OCI-LY3 (cell line): ENCODE results near the gene FKBP4.

Source experiments
- H2AFZ ChIP-seq: fragments of 200-600, 300-600 bp; shearing (Covaris generic); 2 replicates; pipeline ENCODE4 v1.6.0; 2014; ENCODE audit warnings: antibody characterized with exemption, low read depth, low read length
- H3K27ac ChIP-seq: fragments of 200-600, 300-600 bp; sonication (generic); 2 replicates; pipeline ENCODE4 v1.5.1; 2014; ENCODE audit warnings: mild to moderate bottlenecking, low read length, moderate library complexity, mixed read lengths
- H3K27me3 ChIP-seq: fragments of 200-600, 300-600 bp; sonication (generic); 2 replicates; pipeline ENCODE4 v1.6.1; 2014; ENCODE audit warnings: low read depth, low read length, mixed read lengths
- H3K36me3 ChIP-seq: fragments of 200-600, 300-600 bp; sonication (generic); replicated peaks from 2 replicates; pipeline ENCODE3; 2014; ENCODE audit warnings: low read depth, low read length, mixed read lengths
- H3K4me1 ChIP-seq: fragments of 300-600, 200-600 bp; sonication (generic); 2 replicates; pipeline ENCODE4 v1.6.1; 2014; ENCODE audit warnings: low read length, mixed read lengths
- H3K4me2 ChIP-seq: fragments of 200-600, 300-600 bp; sonication (generic); 2 replicates; pipeline ENCODE4 v1.6.1; 2014; ENCODE audit warnings: low read length, mixed read lengths
- H3K4me3 ChIP-seq: fragments of 300-600, 200-600 bp; sonication (generic); 2 replicates; pipeline ENCODE4 v1.5.1; 2014; ENCODE audit warnings: antibody characterized with exemption, mild to moderate bottlenecking, low read length, moderate library complexity
- H3K79me2 ChIP-seq: fragments of 300-600, 200-600 bp; shearing (Covaris generic); 2 replicates; pipeline ENCODE4 v1.6.1; 2014; ENCODE audit warnings: mild to moderate bottlenecking, low read length, mixed read lengths
- H3K9ac ChIP-seq: fragments of 300-600, 200-600 bp; shearing (Covaris generic); 2 replicates; pipeline ENCODE4 v1.6.0; 2014; ENCODE audit warnings: mild to moderate bottlenecking, low read length, moderate library complexity
- H3K9me3 ChIP-seq: fragments of 200-600, 300-600 bp; shearing (Covaris generic); 2 replicates; pipeline ENCODE4 v1.6.1; 2014; ENCODE audit warnings: low read length, mixed read lengths; ENCODE audit not compliant: insufficient read depth
- H4K20me1 ChIP-seq: fragments of 200-600, 300-600 bp; sonication (generic); 2 replicates; pipeline ENCODE4 v1.6.1; 2016; ENCODE audit warnings: low read length, mixed read lengths; ENCODE audit not compliant: insufficient read depth
- CTCF ChIP-seq: fragments of 200-600, 300-600 bp; sonication (generic); IDR thresholded peaks from 2 replicates; pipeline ENCODE4 v1.5.1; 2014; ENCODE audit warnings: antibody characterized with exemption, low read length, low read depth
- EZH2phosphoT487 ChIP-seq: fragments of 200-600 bp; shearing (Covaris generic); IDR thresholded peaks from 2 replicates; pipeline ENCODE4 v1.6.1; 2018; ENCODE audit warnings: antibody characterized with exemption, mixed run types, low read depth

Gene FKBP4

GRCh38 chr12:2836574-2836973 is 41.8 kb downstream of the FKBP4 start:
- no peak overlapping the region for H3K9ac ChIP-seq
- no peaks in the 10 kb centered on the region for H3K4me1 ChIP-seq
- no peak overlapping the region for H3K4me3 ChIP-seq
- peaks cover 5% of the 10 kb centered on the region for H3K36me3 ChIP-seq
- H4K20me1 ChIP-seq: no peaks in the 10 kb centered on the region
- no peaks in the 10 kb centered on the region for H3K27me3 ChIP-seq
- no peak overlapping the region for H3K4me2 ChIP-seq
- no peak overlapping the region for H2AFZ ChIP-seq
- H3K27ac ChIP-seq: no peak overlapping the region
- no peak for TF ChIP-seq EZH2phosphoT487
- TF ChIP-seq CTCF: no peak
- H3K9me3 ChIP-seq: no peaks in the 10 kb centered on the region
- no peaks in the 10 kb centered on the region for H3K79me2 ChIP-seq

GRCh38 chr12:2841056-2841650 is 46.4 kb downstream of the FKBP4 start:
- Histone ChIP-seq H3K27ac (no peak overlapping the region), H3K9me3 (no peaks in the 10 kb centered on the region), H3K4me1 (no peaks in the 10 kb centered on the region), H3K4me2 (no peak overlapping the region), H2AFZ (no peak overlapping the region), H3K27me3 (no peaks in the 10 kb centered on the region), H3K79me2 (no peaks in the 10 kb centered on the region), H3K4me3 (no peak overlapping the region), H3K9ac (no peak overlapping the region), H4K20me1 (no peaks in the 10 kb centered on the region), H3K36me3 (peaks cover 3% of the 10 kb centered on the region)
- no peak for TF ChIP-seq CTCF
- TF ChIP-seq EZH2phosphoT487: no peak

GRCh38 chr12:2842948-2843347 is 48.2 kb downstream of the FKBP4 start:
- Histone ChIP-seq H3K9ac (no peak overlapping the region), H3K36me3 (no peaks in the 10 kb centered on the region), H3K4me3 (no peak overlapping the region), H3K9me3 (no peaks in the 10 kb centered on the region), H3K27ac (no peak overlapping the region), H3K4me2 (no peak overlapping the region), H4K20me1 (no peaks in the 10 kb centered on the region), H3K4me1 (no peaks in the 10 kb centered on the region), H2AFZ (no peak overlapping the region), H3K79me2 (no peaks in the 10 kb centered on the region), H3K27me3 (no peaks in the 10 kb centered on the region)
- no peak for TF ChIP-seq EZH2phosphoT487
- no peak for TF ChIP-seq CTCF

GRCh38 chr12:2844786-2845185 is 50.0 kb downstream of the FKBP4 start:
- H3K27me3 ChIP-seq: no peaks in the 10 kb centered on the region
- no peaks in the 10 kb centered on the region for H3K79me2 ChIP-seq
- no peaks in the 10 kb centered on the region for H3K4me1 ChIP-seq
- no peaks in the 10 kb centered on the region for H3K9me3 ChIP-seq
- no peak overlapping the region for H3K9ac ChIP-seq
- no peak overlapping the region for H3K4me3 ChIP-seq
- TF ChIP-seq EZH2phosphoT487 (no peak), CTCF (no peak)
- no peak overlapping the region for H3K27ac ChIP-seq
- H3K36me3 ChIP-seq: no peaks in the 10 kb centered on the region
- H4K20me1 ChIP-seq: no peaks in the 10 kb centered on the region
- H2AFZ ChIP-seq: no peak overlapping the region
- H3K4me2 ChIP-seq: no peak overlapping the region
